ENCODE measurements around the gene HOXA5.

Gene HOXA5

DNA sequence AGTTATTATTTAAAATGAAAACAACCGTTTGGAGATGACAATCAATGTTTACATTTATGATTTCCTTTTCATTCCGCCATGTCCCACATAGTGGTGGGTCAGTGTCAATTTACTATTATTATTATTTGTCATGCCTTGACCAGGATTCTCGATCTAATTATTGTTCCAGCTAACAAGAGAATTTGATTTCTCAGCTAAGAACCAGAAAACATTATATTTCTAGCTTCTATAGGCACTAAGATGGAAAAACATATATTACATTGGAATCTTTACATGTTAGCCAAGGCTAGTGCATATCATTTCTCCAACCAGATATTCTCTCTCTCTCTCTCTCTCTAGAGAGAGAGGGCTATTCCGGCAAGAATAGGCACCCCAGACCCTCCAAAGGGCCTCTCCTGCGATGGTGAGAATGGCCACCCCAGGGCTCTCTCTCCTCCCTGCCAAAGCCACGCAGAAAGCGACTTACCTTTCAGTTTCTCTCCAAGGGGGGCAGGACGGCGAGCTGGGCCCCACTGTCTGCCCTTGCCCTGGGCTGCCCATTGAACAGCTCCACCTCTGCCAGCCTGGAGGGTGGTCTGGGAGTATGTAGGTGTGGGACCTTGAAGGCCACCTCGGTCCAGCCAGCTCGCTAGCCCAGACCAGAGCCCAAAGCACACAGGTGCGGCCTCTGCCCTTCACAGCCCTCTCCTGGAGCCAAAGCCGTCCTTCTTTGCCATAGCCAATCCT is 6.5 kb upstream of the HOXA5 start:
- Histone ChIP-seq H3K4me3 (ENCODE audit: low read depth, low read length) (peak overlapping the region; percentile 59), H3K36me3 (ENCODE audit: control insufficient read depth, insufficient read depth, low read length) (no peaks in the 10 kb centered on the region), H3K4me1 (ENCODE audit: control insufficient read depth, insufficient read depth, low read length) (peaks cover 25% of the 10 kb centered on the region; the same call in 1 of the 2 replicates), H3K9me3 (ENCODE audit: control insufficient read depth, insufficient read depth, low read depth, low read length) (no peaks in the 10 kb centered on the region), H3K27ac (ENCODE audit: low read depth, low read length) (no peak overlapping the region), H3K9ac (ENCODE audit: low read length) (peak overlapping the region; percentile 57), H3K27me3 (ENCODE audit: control insufficient read depth, insufficient read depth, low read length) (peaks cover 100% of the 10 kb centered on the region)

GRCh38 chr7:27148756-27149641 is 5.5 kb upstream of the HOXA5 start:
- H3K9ac ChIP-seq (ENCODE audit: low read length), result peak overlapping the region; percentile 54

DNA sequence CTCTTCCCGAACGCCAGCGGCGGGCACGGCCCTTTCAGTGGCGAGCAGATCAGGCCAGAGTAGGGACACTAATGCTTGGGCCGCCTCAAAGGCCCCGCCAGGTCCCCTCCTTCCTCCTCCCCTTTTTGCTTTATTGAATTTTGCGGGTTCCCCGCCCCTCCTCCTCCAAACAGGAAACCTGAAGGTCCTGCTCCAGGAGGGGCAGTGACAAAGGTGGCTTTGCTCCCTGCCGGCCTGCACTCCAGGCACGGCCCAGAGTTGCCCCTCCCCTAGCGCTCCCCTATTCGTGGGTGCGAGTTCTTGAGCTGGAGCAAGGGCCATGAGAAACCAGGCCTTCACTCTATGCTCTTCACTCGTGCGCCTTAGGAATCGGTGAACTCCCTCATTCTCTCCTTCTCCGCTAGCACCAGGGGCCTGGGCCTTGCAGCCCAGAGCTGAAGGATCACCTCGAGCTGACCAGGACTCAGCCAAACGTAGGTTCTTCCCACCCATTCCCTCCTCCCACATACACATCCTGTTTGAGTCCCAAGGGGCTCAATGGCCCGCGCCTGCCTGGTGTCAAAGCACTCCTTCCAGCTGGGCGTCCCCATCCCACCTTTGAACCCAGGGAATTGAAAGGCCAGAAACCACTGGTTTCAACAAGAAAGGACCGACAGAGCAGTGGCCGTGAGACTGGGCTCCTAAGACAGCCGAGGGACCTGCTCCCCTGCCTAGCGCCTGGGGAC is 4.7 kb upstream of the HOXA5 start:
- Histone ChIP-seq H3K4me1 (ENCODE audit: control insufficient read depth, insufficient read depth, low read length) (peaks cover 27% of the 10 kb centered on the region; the same call in 1 of the 2 replicates), H3K27me3 (ENCODE audit: control insufficient read depth, insufficient read depth, low read length) (peaks cover 100% of the 10 kb centered on the region), H3K27ac (ENCODE audit: low read depth, low read length) (no peak overlapping the region; the same call in 1 of the 2 replicates), H3K36me3 (ENCODE audit: control insufficient read depth, insufficient read depth, low read length) (no peaks in the 10 kb centered on the region), H3K9ac (ENCODE audit: low read length) (peak overlapping the region; percentile 54), H3K4me3 (ENCODE audit: low read depth, low read length) (peak overlapping the region; percentile 48), H3K9me3 (ENCODE audit: control insufficient read depth, insufficient read depth, low read depth, low read length) (no peaks in the 10 kb centered on the region)

More at GRCh38 chr7:27148756-27149641, 5.5 kb upstream of the HOXA5 start:
- peaks cover 25% of the 10 kb centered on the region; the same call in 1 of the 2 replicates for H3K4me1 ChIP-seq (ENCODE audit: control insufficient read depth, insufficient read depth, low read length)
- H3K36me3 ChIP-seq (ENCODE audit: control insufficient read depth, insufficient read depth, low read length), result no peaks in the 10 kb centered on the region
- H3K27me3 ChIP-seq (ENCODE audit: control insufficient read depth, insufficient read depth, low read length), result peaks cover 100% of the 10 kb centered on the region
- no peak overlapping the region; the same call in 1 of the 2 replicates for H3K27ac ChIP-seq (ENCODE audit: low read depth, low read length)
- no peaks in the 10 kb centered on the region for H3K9me3 ChIP-seq (ENCODE audit: control insufficient read depth, insufficient read depth, low read depth, low read length)
- H3K4me3 ChIP-seq (ENCODE audit: low read depth, low read length), result peak overlapping the region; percentile 59; the same call in 1 of the 2 replicates

GRCh38 chr7:27147199-27148030 is 3.9 kb upstream of the HOXA5 start, which contains the start of gene HOXA6:
HOXA6 (minus strand) TSS chr7:27147774; CDS start chr7:27147749, 25 bp downstream.
- Histone ChIP-seq H3K4me3 (ENCODE audit: low read depth, low read length) (peak within 1 kb of the TSS; percentile 48), H3K9ac (ENCODE audit: low read length) (peak within 1 kb of the TSS; percentile 71), H3K27ac (ENCODE audit: low read depth, low read length) (no peak within 1 kb of the TSS; the same call in 1 of the 2 replicates), H3K9me3 (ENCODE audit: control insufficient read depth, insufficient read depth, low read depth, low read length) (no peaks in the 10 kb centered on the region), H3K36me3 (ENCODE audit: control insufficient read depth, insufficient read depth, low read length) (no peaks in the 10 kb centered on the region), H3K27me3 (ENCODE audit: control insufficient read depth, insufficient read depth, low read length) (peaks cover 100% of the 10 kb centered on the region), H3K4me1 (ENCODE audit: control insufficient read depth, insufficient read depth, low read length) (peaks cover 30% of the 10 kb centered on the region; the same call in 1 of the 2 replicates)

DNA sequence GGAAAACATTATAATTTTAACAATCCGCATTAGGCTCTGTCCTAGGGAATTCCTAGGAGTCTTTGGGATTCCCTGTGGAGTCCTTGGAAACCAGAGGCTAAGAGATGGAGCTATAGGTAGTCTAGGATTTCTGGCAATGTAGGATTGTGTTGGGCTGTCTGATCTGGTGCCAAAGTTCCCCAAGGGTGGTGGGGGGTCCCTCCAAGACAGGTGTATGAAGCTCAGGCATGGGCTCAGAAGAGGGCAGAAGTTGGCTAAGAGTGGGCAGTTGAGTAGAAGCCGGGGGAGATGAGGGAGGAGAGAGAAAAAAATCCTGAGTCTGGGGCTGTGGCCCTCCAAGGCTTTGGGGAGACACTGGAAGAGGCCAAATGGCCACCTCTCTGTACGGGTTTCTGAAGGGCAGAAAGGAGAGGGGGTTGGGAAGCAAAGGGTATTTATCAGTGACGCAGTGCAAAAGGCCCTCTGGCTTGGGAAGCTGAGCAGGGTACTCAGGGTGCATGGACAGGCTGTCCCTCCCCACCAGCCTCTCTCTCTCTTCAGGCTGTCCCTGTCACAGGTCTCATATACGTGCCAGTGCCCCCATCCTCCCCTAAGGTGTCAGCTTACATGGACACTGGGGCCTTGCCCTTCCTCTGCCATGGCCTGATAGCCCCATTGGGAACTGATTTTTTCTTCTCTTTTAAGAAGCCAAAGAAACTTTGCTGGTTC is 3.2 kb upstream of the HOXA5 start:
- Histone ChIP-seq H3K4me3 (ENCODE audit: low read depth, low read length) (peak overlapping the region; percentile 46; the same call in 1 of the 2 replicates), H3K36me3 (ENCODE audit: control insufficient read depth, insufficient read depth, low read length) (no peaks in the 10 kb centered on the region), H3K27me3 (ENCODE audit: control insufficient read depth, insufficient read depth, low read length) (peaks cover 100% of the 10 kb centered on the region), H3K9me3 (ENCODE audit: control insufficient read depth, insufficient read depth, low read depth, low read length) (no peaks in the 10 kb centered on the region), H3K4me1 (ENCODE audit: control insufficient read depth, insufficient read depth, low read length) (peaks cover 29% of the 10 kb centered on the region; the same call in 1 of the 2 replicates), H3K27ac (ENCODE audit: low read depth, low read length) (no peak overlapping the region), H3K9ac (ENCODE audit: low read length) (peak overlapping the region; percentile 71)

DNA sequence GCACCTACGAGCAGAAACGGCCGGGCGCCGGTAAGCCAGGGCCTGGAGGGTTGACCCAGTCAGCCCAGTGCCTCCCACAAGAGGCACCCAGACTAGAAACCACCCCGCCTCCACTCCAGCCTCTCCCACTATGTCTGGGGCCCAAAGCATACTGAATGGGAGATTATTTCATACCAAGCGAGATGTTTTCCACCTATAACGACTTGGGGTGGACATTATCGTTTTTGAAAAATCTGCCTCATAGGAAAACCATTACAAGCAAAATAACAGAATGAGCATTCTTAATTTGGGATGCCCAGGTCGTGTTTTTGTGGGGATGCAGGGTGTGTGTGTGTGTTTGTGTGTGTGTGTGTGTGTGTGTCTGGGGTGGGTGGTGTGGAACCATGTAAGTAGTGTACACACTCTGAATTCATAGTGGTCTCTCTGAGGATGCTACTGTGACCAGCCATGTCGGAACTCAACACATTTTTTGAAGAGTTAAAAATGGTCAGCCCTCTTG is 2.5 kb upstream of the HOXA5 start:
- Histone ChIP-seq H3K4me3 (ENCODE audit: low read depth, low read length) (no peak overlapping the region), H3K27ac (ENCODE audit: low read depth, low read length) (no peak overlapping the region), H3K27me3 (ENCODE audit: control insufficient read depth, insufficient read depth, low read length) (peaks cover 100% of the 10 kb centered on the region), H3K9ac (ENCODE audit: low read length) (peak overlapping the region; percentile 71), H3K4me1 (ENCODE audit: control insufficient read depth, insufficient read depth, low read length) (peaks cover 22% of the 10 kb centered on the region; the same call in 1 of the 2 replicates), H3K36me3 (ENCODE audit: control insufficient read depth, insufficient read depth, low read length) (no peaks in the 10 kb centered on the region), H3K9me3 (ENCODE audit: control insufficient read depth, insufficient read depth, low read depth, low read length) (no peaks in the 10 kb centered on the region)

GRCh38 chr7:27145165-27145913 is 1.9 kb upstream of the HOXA5 start:
- Histone ChIP-seq H3K9me3 (ENCODE audit: control insufficient read depth, insufficient read depth, low read depth, low read length) (no peaks in the 10 kb centered on the region), H3K36me3 (ENCODE audit: control insufficient read depth, insufficient read depth, low read length) (no peaks in the 10 kb centered on the region), H3K27me3 (ENCODE audit: control insufficient read depth, insufficient read depth, low read length) (peaks cover 100% of the 10 kb centered on the region), H3K4me1 (ENCODE audit: control insufficient read depth, insufficient read depth, low read length) (peaks cover 19% of the 10 kb centered on the region; the same call in 1 of the 2 replicates), H3K4me3 (ENCODE audit: low read depth, low read length) (no peak overlapping the region), H3K9ac (ENCODE audit: low read length) (peak overlapping the region; percentile 32), H3K27ac (ENCODE audit: low read depth, low read length) (no peak overlapping the region)

- Histone ChIP-seq H3K4me3 (ENCODE audit: low read depth, low read length) (peak overlapping the region; percentile 32; the same call in 1 of the 2 replicates), H3K9ac (ENCODE audit: low read length) (peak overlapping the region; percentile 32), H3K27me3 (ENCODE audit: control insufficient read depth, insufficient read depth, low read length) (peaks cover 100% of the 10 kb centered on the region)
Measured at GRCh38 chr7:27144781-27145164, 1.3 kb upstream of the HOXA5 start.

More at GRCh38 chr7:27144781-27145164, 1.3 kb upstream of the HOXA5 start:
- no peak overlapping the region for H3K27ac ChIP-seq (ENCODE audit: low read depth, low read length)
- H3K9me3 ChIP-seq (ENCODE audit: control insufficient read depth, insufficient read depth, low read depth, low read length), result no peaks in the 10 kb centered on the region
- H3K36me3 ChIP-seq (ENCODE audit: control insufficient read depth, insufficient read depth, low read length), result no peaks in the 10 kb centered on the region
- peaks cover 22% of the 10 kb centered on the region; the same call in 1 of the 2 replicates for H3K4me1 ChIP-seq (ENCODE audit: control insufficient read depth, insufficient read depth, low read length)
